ENCODE measurements around the gene CCDC47.

Gene CCDC47

GRCh38 chr17:63698381-63698885 lies 75.0 kb downstream of the CCDC47 start:
- no peak for DNase-seq (ENCODE audit: low spot score)

- DNase-seq (ENCODE audit: low spot score): no peak
These were observed 75.8 kb downstream of the CCDC47 start for GRCh38 chr17:63697341-63698286.

- DNase-seq (ENCODE audit: low spot score): peak; percentile 66
These were observed 76.9 kb downstream of the CCDC47 start for GRCh38 chr17:63696381-63696961.

GRCh38 chr17:63695889-63696288 lies 77.5 kb downstream of the CCDC47 start:
- no peak for DNase-seq (ENCODE audit: low spot score)
